HG03095 (cell line): ENCODE measurements around the gene MESP2.

Source experiments
- ATAC-seq: cut with Tn5 transposase; IDR thresholded peaks from one replicate; pipeline ENCODE4 v1.9.1; 2021; ENCODE audit warnings: moderate library complexity; ENCODE audit not compliant: unreplicated experiment

Gene MESP2

DNA sequence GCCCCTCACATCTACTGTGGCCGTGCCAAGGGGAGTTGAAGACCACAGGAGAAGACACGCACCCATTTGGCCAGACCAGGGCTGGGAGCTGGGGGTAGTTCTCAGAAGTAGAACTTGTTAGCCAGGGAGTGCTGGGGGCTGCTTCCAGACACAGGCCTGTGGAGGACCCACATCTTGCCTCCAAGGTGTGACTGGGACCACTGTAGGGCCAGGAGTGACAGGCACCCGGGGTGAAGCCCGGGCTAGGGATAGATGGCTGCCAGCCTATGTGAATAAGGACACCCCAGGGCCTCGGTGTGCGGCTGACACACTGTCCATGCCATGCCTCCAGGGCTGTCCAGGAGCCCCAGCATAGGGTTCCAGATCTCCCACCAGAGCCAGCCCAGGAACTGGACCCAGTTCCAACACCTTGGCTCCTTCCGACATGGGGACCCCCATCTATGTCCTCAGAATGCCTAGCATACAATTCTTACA lies 36.8 kb downstream of the MESP2 start:
- ATAC-seq, result no peak

- ATAC-seq, result no peak
These were observed 37.4 kb downstream of the MESP2 start for GRCh38 chr15:89813381-89814111.

DNA sequence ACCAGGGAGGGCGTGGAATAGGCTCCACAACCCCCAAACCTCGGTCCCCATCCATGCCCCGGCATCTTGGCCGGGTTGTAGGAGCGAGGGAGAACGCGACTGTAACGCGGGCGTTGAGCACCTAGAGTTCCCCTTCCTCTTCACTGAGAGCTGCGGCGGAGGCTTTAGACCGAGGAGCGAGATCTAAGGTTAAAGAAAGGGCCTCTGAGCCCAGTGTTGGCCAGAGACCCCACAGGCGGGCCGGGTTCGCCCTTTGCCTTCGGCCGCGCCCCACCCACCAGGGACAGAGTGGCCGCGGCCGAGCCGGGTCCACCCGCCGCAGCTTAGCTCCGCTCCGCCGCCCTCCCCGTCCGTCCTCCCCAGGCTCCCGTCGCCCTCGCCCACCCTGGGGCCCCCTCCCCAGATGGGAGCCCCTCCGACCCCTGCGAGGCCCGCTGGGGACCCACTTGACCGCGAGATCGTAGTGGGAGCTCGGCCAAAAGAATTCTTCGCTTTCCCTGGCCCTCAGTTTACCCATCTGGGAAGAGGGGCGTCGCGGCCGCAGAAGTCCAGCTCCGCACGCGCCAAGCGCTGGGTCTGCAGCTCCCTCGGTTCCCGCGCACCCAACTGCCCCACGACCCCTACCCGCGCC lies 38.1 kb downstream of the MESP2 start:
- no peak for ATAC-seq

GRCh38 chr15:89815769-89816168 lies 39.6 kb downstream of the MESP2 start:
- no peak for ATAC-seq

DNA sequence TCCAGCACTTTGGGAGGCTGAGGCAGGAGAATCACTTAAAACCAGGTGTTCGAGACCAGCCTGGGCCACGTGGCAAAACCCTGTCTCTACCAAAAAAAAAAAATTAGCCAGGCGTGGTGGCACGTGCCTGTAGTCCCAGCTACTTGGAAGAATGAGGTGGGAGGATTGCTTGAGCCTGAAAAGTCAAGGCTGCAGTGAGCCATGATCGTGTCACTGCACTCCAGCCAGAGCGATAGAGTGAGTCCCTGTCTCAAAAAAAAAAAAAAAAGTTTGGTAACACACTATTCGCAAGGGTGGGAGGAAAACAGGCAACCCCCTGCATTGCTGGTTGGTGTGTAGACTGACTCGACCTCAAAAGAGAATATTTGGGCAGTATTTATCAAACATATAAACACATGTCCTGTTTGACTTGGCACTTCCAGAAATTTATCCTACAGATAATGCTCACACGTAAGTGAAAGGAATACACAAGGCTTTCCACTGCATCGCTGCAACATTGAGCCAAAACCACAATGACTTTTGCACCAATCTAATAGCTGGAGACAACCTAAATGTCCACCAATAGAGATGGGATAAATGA lies 41.7 kb downstream of the MESP2 start:
- ATAC-seq, result no peak

DNA sequence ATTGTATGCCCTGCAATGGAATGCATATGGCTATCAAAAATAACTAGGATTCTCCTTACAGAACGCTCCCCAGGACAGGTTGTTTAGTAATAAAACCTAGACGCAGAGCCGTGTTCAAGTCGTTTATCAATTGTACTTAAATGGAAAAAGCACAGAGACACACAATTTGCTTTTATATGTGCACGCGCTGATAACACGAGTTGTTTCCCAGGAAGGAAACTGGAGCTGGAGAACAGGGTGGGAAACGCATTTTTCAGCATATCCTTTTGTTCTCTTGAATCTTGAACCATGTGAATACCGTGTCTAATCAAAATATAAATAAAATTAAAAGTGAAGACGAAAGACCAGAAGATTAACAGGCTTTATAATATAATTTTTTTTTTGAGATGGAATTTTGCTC lies 42.2 kb downstream of the MESP2 start:
- ATAC-seq, result no peak

GRCh38 chr15:89820666-89821611 lies 44.8 kb downstream of the MESP2 start:
- ATAC-seq, result no peak

DNA sequence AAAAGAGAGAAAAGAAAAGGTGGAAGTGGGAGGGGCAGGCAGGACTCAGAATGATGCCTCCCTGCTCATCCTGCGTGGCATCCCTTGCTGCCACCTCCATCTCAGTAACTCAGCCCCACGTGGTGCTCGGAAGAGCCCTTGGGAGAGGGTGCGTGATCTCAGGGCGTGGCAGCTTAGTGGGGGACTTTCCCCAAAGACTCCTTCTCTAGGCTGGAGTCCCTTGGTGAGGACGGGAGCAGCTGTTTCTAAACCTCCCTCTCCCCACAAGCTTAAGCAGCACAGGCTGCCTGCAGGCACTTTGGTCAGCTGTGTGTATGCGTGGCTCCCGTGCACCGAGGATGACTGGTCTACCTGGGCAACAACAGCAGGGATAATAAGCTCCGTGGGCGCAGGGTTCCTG lies 45.9 kb downstream of the MESP2 start:
- no peak for ATAC-seq

DNA sequence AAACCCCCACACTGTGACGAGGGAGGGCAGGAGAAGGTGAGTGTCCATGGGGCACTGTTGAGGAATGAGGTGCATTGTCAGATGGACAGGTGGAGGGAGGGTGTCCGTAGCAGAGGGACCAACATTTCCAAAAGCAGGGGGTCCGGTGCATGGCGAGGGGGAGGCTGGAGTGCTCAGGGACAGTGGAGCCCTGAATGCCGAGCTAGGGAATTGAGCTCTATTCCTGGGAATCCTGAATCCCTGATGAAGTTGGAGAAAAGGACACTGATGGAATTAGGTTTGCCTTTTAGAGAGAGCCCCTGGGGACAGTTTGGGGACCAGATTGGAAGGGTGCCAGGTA lies 46.4 kb downstream of the MESP2 start:
- no peak for ATAC-seq

DNA sequence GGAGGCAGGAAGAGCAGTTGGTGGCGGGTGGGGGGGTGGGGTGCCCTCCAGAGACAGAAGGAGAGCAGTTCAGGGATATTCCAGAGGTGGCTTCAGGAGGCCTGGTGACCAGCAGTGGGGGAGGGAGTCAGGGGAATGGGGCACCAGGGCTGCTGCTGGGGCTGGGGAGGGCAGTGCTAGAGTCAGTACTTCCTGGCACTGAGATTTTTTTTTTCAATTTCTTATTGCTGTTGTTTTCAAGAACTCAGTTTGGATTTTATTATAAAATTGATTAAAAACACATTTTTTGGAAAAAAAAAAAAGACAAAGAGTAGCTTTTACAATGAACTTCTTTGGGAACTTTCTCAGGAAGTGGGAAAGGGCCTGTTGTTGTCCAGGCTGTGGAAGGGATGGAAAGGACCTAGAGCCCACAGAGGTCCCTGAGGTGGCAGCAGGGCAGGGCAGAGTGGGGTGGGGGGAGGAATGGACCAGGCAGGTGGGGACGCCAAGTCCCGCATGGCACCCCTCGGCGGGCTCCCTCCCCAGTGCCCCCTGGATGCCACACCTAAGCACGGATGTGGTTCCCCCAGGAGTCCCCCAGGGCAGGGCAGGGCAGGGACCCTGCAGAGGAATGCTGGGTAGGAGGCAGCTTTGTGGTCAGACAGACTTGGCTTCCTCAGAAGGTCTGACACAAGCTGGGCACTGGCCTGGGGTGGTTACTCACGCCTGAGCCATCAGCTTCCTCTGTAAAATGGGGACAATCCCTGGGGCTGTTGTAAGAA lies 47.0 kb downstream of the MESP2 start:
- no peak for ATAC-seq

DNA sequence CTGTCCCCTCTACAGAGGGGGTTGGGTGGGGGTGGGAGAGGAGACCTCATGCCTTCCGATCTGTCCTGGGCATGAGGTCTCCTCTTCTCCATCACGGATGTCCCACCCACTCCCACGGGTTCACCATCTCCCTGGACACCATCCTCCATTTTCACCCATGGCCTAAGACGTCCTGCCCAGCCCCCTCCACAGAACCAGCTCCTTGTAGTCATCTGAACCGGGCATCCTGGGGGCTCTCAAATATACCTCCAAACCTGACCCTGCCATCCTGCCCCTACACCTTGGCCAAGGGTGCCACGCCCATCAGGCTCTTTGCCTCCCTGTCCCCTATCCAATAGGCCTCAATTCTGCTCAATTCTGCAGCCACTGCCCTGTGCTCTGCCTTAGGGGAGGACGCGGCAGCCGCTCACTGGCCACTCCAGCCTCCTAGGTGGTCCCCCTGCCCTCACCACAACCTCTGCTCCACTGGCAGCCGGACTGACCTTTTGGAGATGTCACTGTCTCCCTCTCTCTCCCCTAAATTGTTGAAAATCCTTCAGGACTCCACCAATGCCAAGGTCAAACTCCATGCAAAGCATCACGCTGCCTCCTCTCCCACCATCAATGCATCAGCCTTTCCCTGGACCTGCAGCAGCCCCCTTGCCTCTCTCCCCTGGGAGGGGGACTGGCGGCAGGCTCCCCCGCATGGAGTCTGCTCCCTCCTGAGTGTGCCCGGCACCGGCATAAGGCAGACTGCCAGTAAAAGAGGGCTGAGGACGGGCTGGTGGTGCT lies 47.9 kb downstream of the MESP2 start:
- ATAC-seq, result no peak

- no peak for ATAC-seq
These were observed 48.4 kb downstream of the MESP2 start for GRCh38 chr15:89824607-89824867.

- no peak for ATAC-seq
These were observed 49.3 kb downstream of the MESP2 start for GRCh38 chr15:89825271-89825940.

DNA sequence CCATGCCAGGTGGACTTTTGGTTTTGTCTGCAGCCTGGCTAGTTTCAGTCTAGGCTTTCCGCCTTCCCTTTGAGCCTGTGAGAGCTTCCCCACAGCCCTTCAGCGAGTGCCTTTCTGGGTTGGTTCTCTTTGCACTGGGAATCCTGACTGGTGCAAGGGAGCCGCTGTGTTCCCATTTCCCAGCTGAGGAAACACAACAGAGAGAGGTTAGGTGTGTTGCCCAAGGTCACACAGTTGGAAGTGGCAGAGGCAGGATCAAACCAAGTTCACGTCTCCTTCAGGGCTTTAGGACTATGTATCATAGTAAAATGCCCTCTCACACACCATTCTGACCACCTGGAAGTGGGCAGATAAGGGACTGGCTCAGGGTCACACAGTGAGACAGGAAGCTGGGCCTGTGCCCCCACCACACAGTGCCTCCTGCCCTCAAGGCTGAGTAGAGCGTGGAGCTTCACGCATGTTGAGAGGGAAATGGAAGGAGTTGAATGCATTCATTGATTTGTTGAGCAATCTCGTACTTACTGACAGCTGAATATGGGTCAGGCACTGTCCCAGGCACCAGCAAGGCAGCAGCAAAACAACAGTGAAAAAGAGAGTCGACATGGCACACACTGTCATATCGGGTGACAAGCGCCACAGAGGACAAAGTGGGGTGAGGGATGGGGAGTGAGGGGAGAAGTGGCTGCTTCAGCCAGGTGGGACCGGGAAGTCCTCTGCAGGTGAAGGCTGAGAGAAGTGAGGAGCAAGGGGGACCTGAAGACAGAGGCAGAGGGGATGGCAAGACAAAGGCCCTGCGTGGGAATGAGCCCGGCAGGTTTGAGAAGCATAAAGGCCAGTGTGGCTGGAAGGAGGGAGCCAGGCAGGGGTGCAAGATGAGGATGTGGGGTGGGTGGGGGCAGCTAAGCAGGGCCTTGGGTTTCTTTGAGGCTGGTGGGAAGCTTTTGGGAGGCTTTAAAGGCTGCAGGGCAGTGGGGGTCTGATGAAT lies 50.8 kb downstream of the MESP2 start:
- ATAC-seq, result no peak

DNA sequence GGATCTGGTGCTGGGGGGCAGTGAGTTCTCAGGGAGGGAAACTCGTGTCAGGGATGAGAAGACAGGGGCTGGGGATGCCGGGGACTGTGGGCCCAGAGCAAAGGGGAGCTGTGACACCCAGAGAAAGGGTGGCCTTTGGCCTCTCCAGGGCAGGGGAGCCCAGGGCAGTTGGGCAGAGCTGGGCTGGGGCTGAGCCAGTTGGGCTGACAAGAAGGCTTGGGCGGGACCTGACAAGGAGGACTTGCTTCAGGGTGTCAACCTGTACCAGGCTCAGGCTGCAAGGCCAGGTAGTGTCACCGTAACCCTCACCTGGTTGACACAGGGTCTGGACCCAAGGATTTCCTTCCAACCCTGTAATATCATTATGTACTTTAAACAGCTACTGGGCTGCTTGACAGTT lies 51.7 kb downstream of the MESP2 start:
- no peak for ATAC-seq
